WTC11 (cell line): ENCODE results near the gene SCAND1. TPM values are rescaled to one million over a fixed set of nuclear protein-coding genes. Genes with fewer than 3 reads are reported as not detected.

ENCODE experiments used
- ATAC-seq: fragments of 200-7000 bp; cut with Tn5 transposase; 2 replicates; pipeline ENCODE4 v1.10.0; 2021; ENCODE audit warnings: mild to moderate bottlenecking, moderate library complexity
- CTCF ChIA-PET: fragments of 300-600 bp; sonication (Branson Sonifier 250); formaldehyde crosslinking; loops from one replicate; lab custom pipeline; 2021; ENCODE audit warnings: antibody characterized with exemption; lab: Charles Lee
- POLR2A ChIA-PET: fragments of 350-600 bp; sonication (Branson Sonifier 250); formaldehyde crosslinking; loops from one replicate; lab custom pipeline; 2021; ENCODE audit warnings: antibody characterized with exemption; lab: Charles Lee
- DNase-seq: peaks from one replicate; pipeline ENCODE4 v3.0.0; 2021; ENCODE audit warnings: low spot score
- H3K27ac Mint-ChIP-seq: 2 replicates; pipeline ENCODE4 v1.8.0; 2021; ENCODE audit warnings: mixed read lengths
- H3K27me3 Mint-ChIP-seq: 2 replicates; pipeline ENCODE4 v1.8.0; 2021; ENCODE audit warnings: low read depth, mild to moderate bottlenecking, moderate library complexity, mixed read lengths
- H3K36me3 Mint-ChIP-seq: 2 replicates; pipeline ENCODE4 v1.8.0; 2021; ENCODE audit warnings: mixed read lengths
- H3K4me1 Mint-ChIP-seq: 2 replicates; pipeline ENCODE4 v1.8.0; 2022; ENCODE audit warnings: mixed read lengths
- H3K4me3 Mint-ChIP-seq: 2 replicates; pipeline ENCODE4 v1.8.0; 2021; ENCODE audit warnings: mild to moderate bottlenecking, moderate library complexity, mixed read lengths
- H3K9me3 Mint-ChIP-seq: 2 replicates; pipeline ENCODE4 v1.8.0; 2021; ENCODE audit warnings: mixed read lengths
- CBFB ChIP-seq: sonication (generic); formaldehyde crosslinking; IDR thresholded peaks from 2 replicates; pipeline ENCODE4 v1.8.1; 2022; ENCODE audit warnings: mild to moderate bottlenecking, low read depth, missing genetic modification reagents
- CREB1 ChIP-seq: sonication (generic); formaldehyde crosslinking; IDR thresholded peaks from 2 replicates; pipeline ENCODE4 v1.8.0; 2023; ENCODE audit warnings: mild to moderate bottlenecking, missing genetic modification reagents
- ESRRA ChIP-seq: sonication (generic); formaldehyde crosslinking; IDR thresholded peaks from 2 replicates; pipeline ENCODE4 v1.8.1; 2022; ENCODE audit warnings: mild to moderate bottlenecking, missing genetic modification reagents, borderline replicate concordance
- HMGXB4 ChIP-seq: sonication (generic); formaldehyde crosslinking; IDR thresholded peaks from 2 replicates; pipeline ENCODE4 v1.8.1; 2023; ENCODE audit warnings: mild to moderate bottlenecking, moderate library complexity, missing genetic modification reagents
- MYBL2 ChIP-seq: sonication (generic); formaldehyde crosslinking; IDR thresholded peaks from 2 replicates; pipeline ENCODE4 v1.8.1; 2023; ENCODE audit warnings: mild to moderate bottlenecking, moderate library complexity, missing genetic modification reagents
- NFE2L1 ChIP-seq: sonication (generic); formaldehyde crosslinking; IDR thresholded peaks from 2 replicates; pipeline ENCODE4 v1.8.1; 2023; ENCODE audit warnings: missing genetic modification reagents
- NR2C2 ChIP-seq: sonication (generic); formaldehyde crosslinking; IDR thresholded peaks from 2 replicates; pipeline ENCODE4 v1.8.0; 2022; ENCODE audit warnings: mild to moderate bottlenecking, missing genetic modification reagents
- NR3C1 ChIP-seq: sonication (generic); formaldehyde crosslinking; conservative IDR thresholded peaks from 2 replicates; pipeline ENCODE4 v1.8.1; 2023; ENCODE audit warnings: low read depth, mild to moderate bottlenecking, missing genetic modification reagents
- RELA ChIP-seq: sonication (generic); formaldehyde crosslinking; IDR thresholded peaks from 2 replicates; pipeline ENCODE4 v1.8.1; 2022; ENCODE audit warnings: missing genetic modification reagents, mild to moderate bottlenecking, borderline replicate concordance
- RORB ChIP-seq: fragments of 250-450 bp; sonication (Bioruptor Pico); IDR thresholded peaks from 2 replicates; pipeline ENCODE4 v1.9.0; 2021; ENCODE audit warnings: mild to moderate bottlenecking
- SMAD3 ChIP-seq: sonication (generic); formaldehyde crosslinking; IDR thresholded peaks from 2 replicates; pipeline ENCODE4 v1.8.0; 2022; ENCODE audit warnings: missing genetic modification reagents, mild to moderate bottlenecking, borderline replicate concordance
- SOX15 ChIP-seq: fragments of 250-450 bp; sonication (Bioruptor Pico); IDR thresholded peaks from 2 replicates; pipeline ENCODE4 v1.9.0; 2021; ENCODE audit warnings: mild to moderate bottlenecking
- TCF7 ChIP-seq: sonication (generic); formaldehyde crosslinking; IDR thresholded peaks from 2 replicates; pipeline ENCODE4 v1.8.0; 2022; ENCODE audit warnings: mild to moderate bottlenecking, low read depth, missing genetic modification reagents, moderate library complexity
- ZBTB21 ChIP-seq: sonication (generic); formaldehyde crosslinking; IDR thresholded peaks from 2 replicates; pipeline ENCODE4 v1.8.1; 2023; ENCODE audit warnings: mild to moderate bottlenecking, missing genetic modification reagents, borderline replicate concordance
- total RNA-seq: library from RNA; stranded (reverse); gene quantifications from 3 replicates; pipeline ENCODE4 v1.2.3, GENCODE V29; 2021
- TF ChIP-seq, protein P1 (sequence below): sonication (generic); formaldehyde crosslinking; IDR thresholded peaks from 2 replicates; pipeline ENCODE4 v1.8.0; 2023; ENCODE audit warnings: missing genetic modification reagents
- TF ChIP-seq, protein P2 (sequence below): fragments of 200-600 bp; IDR thresholded peaks from 2 replicates; pipeline ENCODE4 v1.8.0; 2022; ENCODE audit warnings: antibody characterized with exemption
- TF ChIP-seq, protein P3 (sequence below): sonication (generic); formaldehyde crosslinking; IDR thresholded peaks from 2 replicates; pipeline ENCODE4 v1.8.1; 2023; ENCODE audit warnings: mild to moderate bottlenecking, missing genetic modification reagents, borderline replicate concordance
- TF ChIP-seq, protein P4 (sequence below): sonication (generic); formaldehyde crosslinking; IDR thresholded peaks from 2 replicates; pipeline ENCODE4 v1.8.1; 2023; ENCODE audit warnings: mild to moderate bottlenecking, missing genetic modification reagents
- TF ChIP-seq, protein P5 (sequence below): sonication (generic); formaldehyde crosslinking; IDR thresholded peaks from 2 replicates; pipeline ENCODE4 v1.8.0; 2022; ENCODE audit warnings: mild to moderate bottlenecking, missing genetic modification reagents

Gene SCAND1
- total RNA-seq, 1 experiment from 2014 or later, result 103 TPM

DNA sequence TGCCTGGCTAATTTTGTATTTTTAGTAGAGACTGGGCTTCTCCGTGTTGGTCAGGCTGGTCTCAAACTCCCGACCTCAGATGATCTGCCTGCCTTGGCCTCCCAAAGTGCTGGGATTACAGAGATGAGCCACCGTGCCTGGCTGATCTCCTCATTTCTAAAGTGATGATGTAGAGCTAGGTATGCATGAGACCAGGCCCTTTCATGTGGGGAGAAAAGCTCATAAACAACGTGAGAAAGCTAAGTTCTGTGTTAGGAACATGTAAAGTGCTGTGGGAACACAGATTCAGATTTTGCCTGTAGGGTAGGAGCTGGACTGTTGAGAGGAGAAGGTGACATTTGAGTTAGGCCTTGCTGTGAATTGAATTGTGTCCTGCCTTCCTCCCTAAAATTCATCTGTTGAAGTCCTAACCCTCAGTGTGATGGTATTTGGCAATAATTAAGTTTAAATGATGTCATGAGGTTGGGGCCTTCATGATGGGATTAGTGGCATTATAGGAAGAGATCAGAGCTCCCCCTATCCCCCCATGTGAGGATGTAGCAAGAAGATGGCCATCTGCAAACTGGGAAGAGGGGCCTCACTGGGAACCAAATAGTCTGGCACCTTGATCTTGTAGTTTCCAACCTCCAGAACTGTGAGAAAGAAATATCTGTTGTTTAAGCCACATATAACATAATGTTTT is 49.2 kb downstream of the SCAND1 start:
- Mint-ChIP-seq H3K27ac (no peak overlapping the region), H3K4me1 (peaks cover 29% of the 10 kb centered on the region), H3K36me3 (peaks cover 30% of the 10 kb centered on the region), H3K27me3 (no peaks in the 10 kb centered on the region), H3K4me3 (no peak overlapping the region), H3K9me3 (0 out of 2 replicates have a peak, but pooled peaks cover 4% of the 10 kb centered on the region)
- DNase-seq, result no peak
- ATAC-seq, result no peak
- TF ChIP-seq, protein P1, sequence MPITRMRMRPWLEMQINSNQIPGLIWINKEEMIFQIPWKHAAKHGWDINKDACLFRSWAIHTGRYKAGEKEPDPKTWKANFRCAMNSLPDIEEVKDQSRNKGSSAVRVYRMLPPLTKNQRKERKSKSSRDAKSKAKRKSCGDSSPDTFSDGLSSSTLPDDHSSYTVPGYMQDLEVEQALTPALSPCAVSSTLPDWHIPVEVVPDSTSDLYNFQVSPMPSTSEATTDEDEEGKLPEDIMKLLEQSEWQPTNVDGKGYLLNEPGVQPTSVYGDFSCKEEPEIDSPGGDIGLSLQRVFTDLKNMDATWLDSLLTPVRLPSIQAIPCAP, result no peak
- TF ChIP-seq, protein P2, sequence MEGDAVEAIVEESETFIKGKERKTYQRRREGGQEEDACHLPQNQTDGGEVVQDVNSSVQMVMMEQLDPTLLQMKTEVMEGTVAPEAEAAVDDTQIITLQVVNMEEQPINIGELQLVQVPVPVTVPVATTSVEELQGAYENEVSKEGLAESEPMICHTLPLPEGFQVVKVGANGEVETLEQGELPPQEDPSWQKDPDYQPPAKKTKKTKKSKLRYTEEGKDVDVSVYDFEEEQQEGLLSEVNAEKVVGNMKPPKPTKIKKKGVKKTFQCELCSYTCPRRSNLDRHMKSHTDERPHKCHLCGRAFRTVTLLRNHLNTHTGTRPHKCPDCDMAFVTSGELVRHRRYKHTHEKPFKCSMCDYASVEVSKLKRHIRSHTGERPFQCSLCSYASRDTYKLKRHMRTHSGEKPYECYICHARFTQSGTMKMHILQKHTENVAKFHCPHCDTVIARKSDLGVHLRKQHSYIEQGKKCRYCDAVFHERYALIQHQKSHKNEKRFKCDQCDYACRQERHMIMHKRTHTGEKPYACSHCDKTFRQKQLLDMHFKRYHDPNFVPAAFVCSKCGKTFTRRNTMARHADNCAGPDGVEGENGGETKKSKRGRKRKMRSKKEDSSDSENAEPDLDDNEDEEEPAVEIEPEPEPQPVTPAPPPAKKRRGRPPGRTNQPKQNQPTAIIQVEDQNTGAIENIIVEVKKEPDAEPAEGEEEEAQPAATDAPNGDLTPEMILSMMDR, result no peak
- TF ChIP-seq TCF7 (CRISPR knock-in tag), result no peak
- no peak for TF ChIP-seq RELA (CRISPR knock-in tag)
- POLR2A ChIA-PET, result no interaction called here
- CTCF ChIA-PET, result no interaction called here

DNA sequence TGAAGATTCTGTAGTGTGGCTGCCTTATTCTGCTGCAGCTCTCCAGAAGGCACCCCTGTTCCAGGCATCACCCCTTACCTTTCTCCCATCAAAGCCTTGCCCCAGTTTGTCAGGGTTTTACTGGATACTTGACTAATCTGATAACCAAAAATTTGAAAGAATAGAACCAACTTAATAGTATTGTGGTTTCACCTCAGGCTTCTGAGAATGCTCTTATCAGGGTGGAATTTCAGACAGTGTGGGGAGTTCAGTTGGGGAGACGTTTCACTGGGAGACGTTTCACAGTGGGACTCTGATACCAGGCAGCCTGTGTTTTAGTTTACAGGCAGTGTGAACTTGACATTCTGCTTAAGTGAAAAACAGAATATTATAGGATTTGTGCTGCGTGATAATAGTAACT is 50.5 kb downstream of the SCAND1 start:
- TF ChIP-seq, protein P3, sequence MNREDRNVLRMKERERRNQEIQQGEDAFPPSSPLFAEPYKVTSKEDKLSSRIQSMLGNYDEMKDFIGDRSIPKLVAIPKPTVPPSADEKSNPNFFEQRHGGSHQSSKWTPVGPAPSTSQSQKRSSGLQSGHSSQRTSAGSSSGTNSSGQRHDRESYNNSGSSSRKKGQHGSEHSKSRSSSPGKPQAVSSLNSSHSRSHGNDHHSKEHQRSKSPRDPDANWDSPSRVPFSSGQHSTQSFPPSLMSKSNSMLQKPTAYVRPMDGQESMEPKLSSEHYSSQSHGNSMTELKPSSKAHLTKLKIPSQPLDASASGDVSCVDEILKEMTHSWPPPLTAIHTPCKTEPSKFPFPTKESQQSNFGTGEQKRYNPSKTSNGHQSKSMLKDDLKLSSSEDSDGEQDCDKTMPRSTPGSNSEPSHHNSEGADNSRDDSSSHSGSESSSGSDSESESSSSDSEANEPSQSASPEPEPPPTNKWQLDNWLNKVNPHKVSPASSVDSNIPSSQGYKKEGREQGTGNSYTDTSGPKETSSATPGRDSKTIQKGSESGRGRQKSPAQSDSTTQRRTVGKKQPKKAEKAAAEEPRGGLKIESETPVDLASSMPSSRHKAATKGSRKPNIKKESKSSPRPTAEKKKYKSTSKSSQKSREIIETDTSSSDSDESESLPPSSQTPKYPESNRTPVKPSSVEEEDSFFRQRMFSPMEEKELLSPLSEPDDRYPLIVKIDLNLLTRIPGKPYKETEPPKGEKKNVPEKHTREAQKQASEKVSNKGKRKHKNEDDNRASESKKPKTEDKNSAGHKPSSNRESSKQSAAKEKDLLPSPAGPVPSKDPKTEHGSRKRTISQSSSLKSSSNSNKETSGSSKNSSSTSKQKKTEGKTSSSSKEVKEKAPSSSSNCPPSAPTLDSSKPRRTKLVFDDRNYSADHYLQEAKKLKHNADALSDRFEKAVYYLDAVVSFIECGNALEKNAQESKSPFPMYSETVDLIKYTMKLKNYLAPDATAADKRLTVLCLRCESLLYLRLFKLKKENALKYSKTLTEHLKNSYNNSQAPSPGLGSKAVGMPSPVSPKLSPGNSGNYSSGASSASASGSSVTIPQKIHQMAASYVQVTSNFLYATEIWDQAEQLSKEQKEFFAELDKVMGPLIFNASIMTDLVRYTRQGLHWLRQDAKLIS (CRISPR knock-in tag), result no peak
- TF ChIP-seq NFE2L1 (CRISPR knock-in tag) (no peak), SMAD3 (CRISPR knock-in tag) (no peak), NR2C2 (CRISPR knock-in tag) (no peak), ZBTB21 (CRISPR knock-in tag) (no peak), HMGXB4 (CRISPR knock-in tag) (no peak), CBFB (no peak), CREB1 (no peak), ESRRA (CRISPR knock-in tag) (no peak), SOX15 (no peak), RORB (CRISPR knock-in tag) (no peak), MYBL2 (CRISPR knock-in tag) (no peak), NR3C1 (no peak)
- TF ChIP-seq, protein P4, sequence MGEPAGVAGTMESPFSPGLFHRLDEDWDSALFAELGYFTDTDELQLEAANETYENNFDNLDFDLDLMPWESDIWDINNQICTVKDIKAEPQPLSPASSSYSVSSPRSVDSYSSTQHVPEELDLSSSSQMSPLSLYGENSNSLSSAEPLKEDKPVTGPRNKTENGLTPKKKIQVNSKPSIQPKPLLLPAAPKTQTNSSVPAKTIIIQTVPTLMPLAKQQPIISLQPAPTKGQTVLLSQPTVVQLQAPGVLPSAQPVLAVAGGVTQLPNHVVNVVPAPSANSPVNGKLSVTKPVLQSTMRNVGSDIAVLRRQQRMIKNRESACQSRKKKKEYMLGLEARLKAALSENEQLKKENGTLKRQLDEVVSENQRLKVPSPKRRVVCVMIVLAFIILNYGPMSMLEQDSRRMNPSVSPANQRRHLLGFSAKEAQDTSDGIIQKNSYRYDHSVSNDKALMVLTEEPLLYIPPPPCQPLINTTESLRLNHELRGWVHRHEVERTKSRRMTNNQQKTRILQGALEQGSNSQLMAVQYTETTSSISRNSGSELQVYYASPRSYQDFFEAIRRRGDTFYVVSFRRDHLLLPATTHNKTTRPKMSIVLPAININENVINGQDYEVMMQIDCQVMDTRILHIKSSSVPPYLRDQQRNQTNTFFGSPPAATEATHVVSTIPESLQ (CRISPR knock-in tag), result no peak
- TF ChIP-seq, protein P5, sequence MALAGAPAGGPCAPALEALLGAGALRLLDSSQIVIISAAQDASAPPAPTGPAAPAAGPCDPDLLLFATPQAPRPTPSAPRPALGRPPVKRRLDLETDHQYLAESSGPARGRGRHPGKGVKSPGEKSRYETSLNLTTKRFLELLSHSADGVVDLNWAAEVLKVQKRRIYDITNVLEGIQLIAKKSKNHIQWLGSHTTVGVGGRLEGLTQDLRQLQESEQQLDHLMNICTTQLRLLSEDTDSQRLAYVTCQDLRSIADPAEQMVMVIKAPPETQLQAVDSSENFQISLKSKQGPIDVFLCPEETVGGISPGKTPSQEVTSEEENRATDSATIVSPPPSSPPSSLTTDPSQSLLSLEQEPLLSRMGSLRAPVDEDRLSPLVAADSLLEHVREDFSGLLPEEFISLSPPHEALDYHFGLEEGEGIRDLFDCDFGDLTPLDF (CRISPR knock-in tag), result no peak
- H3K9me3 Mint-ChIP-seq, result 0 out of 2 replicates have a peak, but pooled peaks cover 4% of the 10 kb centered on the region
- H3K27ac Mint-ChIP-seq, result no peak overlapping the region
- peaks cover 25% of the 10 kb centered on the region for H3K4me1 Mint-ChIP-seq
- POLR2A ChIA-PET, result no interaction called here
- ATAC-seq, result no peak
- DNase-seq, result no peak
- H3K36me3 Mint-ChIP-seq, result peaks cover 36% of the 10 kb centered on the region
- CTCF ChIA-PET, result no interaction called here
- no peaks in the 10 kb centered on the region for H3K27me3 Mint-ChIP-seq
- H3K4me3 Mint-ChIP-seq, result no peak overlapping the region
